ENCODE data around the gene DGKQ. TPM values are rescaled to one million over a fixed set of nuclear protein-coding genes. Genes with fewer than 3 reads are reported as not detected.

Gene DGKQ
- total RNA-seq, 2 experiments from 2014 or later, result 14.3 to 16.7 TPM

GRCh38 chr4:913280-913618 lies 60.1 kb downstream of the DGKQ start:
- TF ChIP-seq CTCF (IDR thresholded peaks at IDR 0.05), result no peak
- no peak for DNase-seq
- POLR2A ChIA-PET, result interaction anchor here (0.7 kb wide), 1 partner anchor 14 kb away, joined by 4 read pairs; no protein-coding TSS in a partner anchor
- Mint-ChIP-seq H3K4me1 (ENCODE audit: low read depth) (peaks cover 31% of the 10 kb centered on the region), H3K4me3 (no peak overlapping the region), H3K36me3 (ENCODE audit: low read depth) (peaks cover 11% of the 10 kb centered on the region), H3K27me3 (no peaks in the 10 kb centered on the region), H3K9me3 (peaks cover 4% of the 10 kb centered on the region), H3K27ac (no peak overlapping the region)
- CTCF ChIA-PET, result no interaction called here
- no peak for ATAC-seq
- intact Hi-C loops (cut with micrococcal nuclease), result no loop called here

- POLR2A ChIA-PET, result no interaction called here
- no peak for TF ChIP-seq CTCF (IDR thresholded peaks at IDR 0.05)
These were observed 60.7 kb downstream of the DGKQ start for GRCh38 chr4:912548-913279.

GRCh38 chr4:911871-912490 lies 61.4 kb downstream of the DGKQ start:
- intact Hi-C loops (cut with micrococcal nuclease), result no loop called here
- CTCF ChIA-PET, result no interaction called here
- Mint-ChIP-seq H3K36me3 (ENCODE audit: low read depth) (peaks cover 7% of the 10 kb centered on the region), H3K27ac (no peak overlapping the region), H3K4me1 (ENCODE audit: low read depth) (peaks cover 23% of the 10 kb centered on the region), H3K9me3 (no peaks in the 10 kb centered on the region), H3K4me3 (no peak overlapping the region), H3K27me3 (no peaks in the 10 kb centered on the region)
- ATAC-seq (no peak), DNase-seq (no peak)
- POLR2A ChIA-PET, result no interaction called here
- TF ChIP-seq CTCF (IDR thresholded peaks at IDR 0.05), result no peak

More at GRCh38 chr4:912548-913279, 60.7 kb downstream of the DGKQ start:
- CTCF ChIA-PET, result no interaction called here
- ATAC-seq, result no peak
- Mint-ChIP-seq H3K27ac (no peak overlapping the region), H3K9me3 (peaks cover under 1% of the 10 kb centered on the region), H3K36me3 (ENCODE audit: low read depth) (peaks cover 8% of the 10 kb centered on the region), H3K4me1 (ENCODE audit: low read depth) (peaks cover 27% of the 10 kb centered on the region), H3K4me3 (no peak overlapping the region), H3K27me3 (no peaks in the 10 kb centered on the region)
- intact Hi-C loops (cut with micrococcal nuclease), result no loop called here
- no peak for DNase-seq

- peaks cover 13% of the 10 kb centered on the region for H3K36me3 Mint-ChIP-seq (ENCODE audit: low read depth)
- POLR2A ChIA-PET, result no interaction called here
- H3K27ac Mint-ChIP-seq, result no peak overlapping the region
- H3K4me3 Mint-ChIP-seq, result no peak overlapping the region
- no peaks in the 10 kb centered on the region for H3K27me3 Mint-ChIP-seq
- peaks cover 16% of the 10 kb centered on the region for H3K4me1 Mint-ChIP-seq (ENCODE audit: low read depth)
- no peak for ATAC-seq
- TF ChIP-seq CTCF (IDR thresholded peaks at IDR 0.05), result no peak
- DNase-seq, result no peak
- no peaks in the 10 kb centered on the region for H3K9me3 Mint-ChIP-seq
- CTCF ChIA-PET, result no interaction called here
- intact Hi-C loops (cut with micrococcal nuclease), result no loop called here
These were observed 62.1 kb downstream of the DGKQ start for GRCh38 chr4:911221-911751.

GRCh38 chr4:910366-911091 lies 62.8 kb downstream of the DGKQ start:
- Mint-ChIP-seq H3K4me1 (ENCODE audit: low read depth) (peaks cover 9% of the 10 kb centered on the region), H3K27ac (no peak overlapping the region), H3K36me3 (ENCODE audit: low read depth) (peaks cover 17% of the 10 kb centered on the region), H3K4me3 (no peak overlapping the region), H3K27me3 (no peaks in the 10 kb centered on the region), H3K9me3 (peaks cover 4% of the 10 kb centered on the region)
- no peak for TF ChIP-seq CTCF (IDR thresholded peaks at IDR 0.05)
- DNase-seq (no peak), ATAC-seq (no peak)
- ChIA-PET POLR2A (no interaction called here), CTCF (no interaction called here)
- intact Hi-C loops (cut with micrococcal nuclease), result no loop called here
